Measurements from ENCODE around the gene LTBP3. TPM values are rescaled to one million over a fixed set of nuclear protein-coding genes. Genes with fewer than 3 reads are reported as not detected.

LTBP3 gene
- polyA plus RNA-seq, 1 experiment: 25.3 TPM

DNA sequence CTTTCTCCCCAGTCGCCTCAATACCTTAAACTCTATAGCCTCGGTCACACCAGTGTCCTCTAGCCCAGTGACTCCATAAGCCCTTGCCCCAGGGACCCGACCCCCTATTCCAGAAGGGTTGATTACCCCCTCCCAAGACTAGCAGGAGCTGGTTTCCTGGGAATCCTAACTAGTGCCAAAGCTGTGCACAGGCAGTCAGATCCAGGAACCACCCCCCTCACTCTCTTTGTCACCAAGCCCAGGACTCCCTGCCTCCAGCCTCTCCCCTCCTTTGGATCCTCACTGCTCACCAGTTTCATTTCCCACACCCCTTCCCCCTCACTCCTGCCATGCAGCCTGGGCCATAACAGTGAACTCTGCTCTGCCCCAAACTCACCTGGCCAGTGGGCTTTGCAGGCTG, 9.8 kb downstream of the LTBP3 start:
- no peak overlapping the region for H3K27ac ChIP-seq (ENCODE audit: low read depth, low read length)
- ChIA-PET CTCF (no interaction called here), POLR2A (no interaction called here)
- no peak overlapping the region for H3K4me3 ChIP-seq (ENCODE audit: low read depth, low read length)
- TF ChIP-seq, protein P1, sequence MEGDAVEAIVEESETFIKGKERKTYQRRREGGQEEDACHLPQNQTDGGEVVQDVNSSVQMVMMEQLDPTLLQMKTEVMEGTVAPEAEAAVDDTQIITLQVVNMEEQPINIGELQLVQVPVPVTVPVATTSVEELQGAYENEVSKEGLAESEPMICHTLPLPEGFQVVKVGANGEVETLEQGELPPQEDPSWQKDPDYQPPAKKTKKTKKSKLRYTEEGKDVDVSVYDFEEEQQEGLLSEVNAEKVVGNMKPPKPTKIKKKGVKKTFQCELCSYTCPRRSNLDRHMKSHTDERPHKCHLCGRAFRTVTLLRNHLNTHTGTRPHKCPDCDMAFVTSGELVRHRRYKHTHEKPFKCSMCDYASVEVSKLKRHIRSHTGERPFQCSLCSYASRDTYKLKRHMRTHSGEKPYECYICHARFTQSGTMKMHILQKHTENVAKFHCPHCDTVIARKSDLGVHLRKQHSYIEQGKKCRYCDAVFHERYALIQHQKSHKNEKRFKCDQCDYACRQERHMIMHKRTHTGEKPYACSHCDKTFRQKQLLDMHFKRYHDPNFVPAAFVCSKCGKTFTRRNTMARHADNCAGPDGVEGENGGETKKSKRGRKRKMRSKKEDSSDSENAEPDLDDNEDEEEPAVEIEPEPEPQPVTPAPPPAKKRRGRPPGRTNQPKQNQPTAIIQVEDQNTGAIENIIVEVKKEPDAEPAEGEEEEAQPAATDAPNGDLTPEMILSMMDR (IDR thresholded peaks at IDR 0.05; ENCODE audit: low read depth, low read length): no peak
- peaks cover 4% of the 10 kb centered on the region; the same call in 1 of the 2 replicates for H3K9me3 ChIP-seq (ENCODE audit: control insufficient read depth, insufficient read depth, low read length)
- H3K27me3 ChIP-seq (ENCODE audit: control insufficient read depth, insufficient read depth, low read length): no peaks in the 10 kb centered on the region
- DNase-seq (ENCODE audit: low read depth, low spot score): no peak

DNA sequence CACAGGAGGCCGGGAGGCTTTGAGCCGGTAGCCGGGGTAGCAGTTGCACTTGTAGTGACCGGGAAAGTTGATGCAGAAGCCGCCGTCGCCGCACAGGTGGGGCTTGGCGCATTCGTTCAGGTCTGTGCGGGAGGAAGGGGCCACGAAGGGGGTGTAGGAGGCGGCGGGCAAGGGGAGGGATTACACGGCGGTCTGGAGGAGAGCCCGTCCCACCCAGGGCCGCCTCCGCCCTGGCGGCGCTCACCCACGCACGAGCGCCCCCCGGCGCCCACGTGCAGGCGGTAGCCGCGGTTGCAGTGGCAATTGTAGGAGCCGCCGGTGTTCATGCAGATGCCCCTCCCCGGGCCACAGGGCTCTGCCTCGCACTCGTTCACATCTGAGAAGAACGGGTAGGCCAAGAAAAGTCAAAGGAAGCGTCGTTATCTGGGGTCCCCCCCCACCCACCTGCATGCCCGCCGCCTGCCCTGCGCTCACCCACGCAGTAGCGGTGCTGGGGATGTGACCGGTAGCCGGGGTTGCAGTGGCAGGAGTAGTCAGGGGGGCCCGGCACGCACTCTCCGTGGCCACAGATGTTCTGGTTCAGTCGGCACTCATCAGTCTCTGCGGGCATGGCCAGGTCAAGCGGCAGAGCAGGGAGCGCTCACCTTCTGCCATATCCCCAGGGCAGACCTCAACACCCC, 10.6 kb downstream of the LTBP3 start:
- ChIA-PET CTCF (no interaction called here), POLR2A (no interaction called here)
- no peaks in the 10 kb centered on the region for H3K27me3 ChIP-seq (ENCODE audit: control insufficient read depth, insufficient read depth, low read length)
- H3K9me3 ChIP-seq (ENCODE audit: control insufficient read depth, insufficient read depth, low read length): peaks cover 4% of the 10 kb centered on the region; the same call in 1 of the 2 replicates
- no peak overlapping the region for H3K27ac ChIP-seq (ENCODE audit: low read depth, low read length)
- no peak for DNase-seq (ENCODE audit: low read depth, low spot score)
- no peak overlapping the region for H3K4me3 ChIP-seq (ENCODE audit: low read depth, low read length)
- TF ChIP-seq, protein P1 (IDR thresholded peaks at IDR 0.05; ENCODE audit: low read depth, low read length): no peak

DNA sequence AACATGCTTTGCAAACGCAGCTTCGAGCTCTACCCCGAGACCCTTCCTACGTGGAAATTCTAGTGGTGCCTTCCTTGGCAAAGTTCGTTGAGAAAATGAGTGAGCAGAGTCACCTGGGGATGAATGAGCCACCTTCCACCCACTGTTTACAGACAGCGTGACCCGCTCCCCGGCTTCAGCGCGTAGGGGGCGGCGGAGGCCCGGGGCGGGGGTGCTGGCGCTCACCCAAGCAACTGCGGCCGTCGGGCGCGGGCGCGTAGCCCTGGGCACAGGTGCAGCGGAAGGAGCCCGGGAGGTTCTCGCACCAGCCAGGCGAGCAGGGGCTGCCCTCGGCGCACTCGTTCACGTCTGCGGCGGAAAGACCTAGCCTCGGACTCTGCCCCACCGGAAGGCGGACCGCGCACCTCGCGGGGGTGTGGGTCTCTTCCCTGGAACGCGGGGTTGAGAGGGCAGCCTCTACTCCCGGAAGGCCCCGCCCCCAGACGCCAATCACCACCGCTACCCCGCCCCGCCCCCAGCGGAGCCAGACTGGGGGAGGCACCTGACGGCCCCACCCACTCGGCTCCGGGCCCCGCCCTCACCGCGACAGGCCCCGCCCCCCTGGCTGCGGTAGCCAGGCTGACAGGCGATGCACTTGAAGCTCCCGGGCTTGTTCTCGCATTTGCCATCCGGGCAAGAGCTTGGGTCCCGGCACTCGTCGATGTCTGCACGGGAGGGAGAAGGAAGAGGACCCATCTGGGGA, 11.8 kb downstream of the LTBP3 start:
- Histone ChIP-seq H3K27ac (ENCODE audit: low read depth, low read length) (no peak overlapping the region), H3K27me3 (ENCODE audit: control insufficient read depth, insufficient read depth, low read length) (no peaks in the 10 kb centered on the region), H3K4me3 (ENCODE audit: low read depth, low read length) (no peak overlapping the region), H3K9me3 (ENCODE audit: control insufficient read depth, insufficient read depth, low read length) (no peaks in the 10 kb centered on the region; the same call in 1 of the 2 replicates)
- DNase-seq (ENCODE audit: low read depth, low spot score): no peak
- TF ChIP-seq, protein P1 (IDR thresholded peaks at IDR 0.05; ENCODE audit: low read depth, low read length): no peak
- ChIA-PET CTCF (no interaction called here), POLR2A (no interaction called here)

DNA sequence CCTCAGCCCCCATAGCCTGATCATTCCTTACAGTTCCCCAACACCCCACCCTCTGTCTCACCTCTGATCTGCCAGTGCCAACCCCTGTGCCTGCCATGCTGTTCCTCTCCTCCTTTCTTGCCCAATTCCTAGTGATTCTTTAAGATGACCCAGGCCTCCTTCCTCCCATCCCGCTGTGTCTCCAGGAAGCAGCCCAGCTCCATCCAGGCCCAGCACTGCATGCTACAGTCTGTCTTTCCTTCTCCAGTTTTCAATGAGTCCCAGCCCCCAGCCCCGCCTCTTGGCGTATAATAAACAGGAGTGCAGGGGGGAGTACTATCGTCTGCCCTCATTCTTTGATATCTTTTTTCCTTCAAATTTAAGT, 12.3 kb downstream of the LTBP3 start:
- CTCF ChIA-PET: no interaction called here
- Histone ChIP-seq H3K27me3 (ENCODE audit: control insufficient read depth, insufficient read depth, low read length) (no peaks in the 10 kb centered on the region), H3K9me3 (ENCODE audit: control insufficient read depth, insufficient read depth, low read length) (no peaks in the 10 kb centered on the region; the same call in 1 of the 2 replicates), H3K4me3 (ENCODE audit: low read depth, low read length) (no peak overlapping the region), H3K27ac (ENCODE audit: low read depth, low read length) (no peak overlapping the region)
- TF ChIP-seq, protein P1 (IDR thresholded peaks at IDR 0.05; ENCODE audit: low read depth, low read length): no peak
- POLR2A ChIA-PET: no interaction called here
- DNase-seq (ENCODE audit: low read depth, low spot score): no peak
